ENCODE results near the gene ACR.
"Not testable (repeated sequence)": the region's sequence is repeated elsewhere in the genome, so short reads cannot be mapped to it uniquely, and the experiment has no call there.

- TF ChIP-seq CTCF (conservative IDR thresholded peaks at IDR 0.05 in 1 of 2, IDR thresholded peaks at IDR 0.05 in 1 of 2; ENCODE audit: extremely low read depth in 1 of 2, insufficient read depth in 1 of 2, low read depth in 1 of 2, low read length in 2 of 2); EZH2 (IDR thresholded peaks at IDR 0.05; ENCODE audit: borderline replicate concordance, low read length): not testable (repeated sequence)
Measured at GRCh38 chr22:50756406-50756805, 18.4 kb downstream of the ACR start.
